ENCODE data around the gene SLC27A2. TPM values are rescaled to one million over a fixed set of nuclear protein-coding genes. Genes with fewer than 3 reads are reported as not detected.
"Not testable (repeated sequence)": the region's sequence is repeated elsewhere in the genome, so short reads cannot be mapped to it uniquely, and the experiment has no call there.

The SLC27A2 gene
- polyA plus RNA-seq, 1 experiment: 0.11 TPM

DNA sequence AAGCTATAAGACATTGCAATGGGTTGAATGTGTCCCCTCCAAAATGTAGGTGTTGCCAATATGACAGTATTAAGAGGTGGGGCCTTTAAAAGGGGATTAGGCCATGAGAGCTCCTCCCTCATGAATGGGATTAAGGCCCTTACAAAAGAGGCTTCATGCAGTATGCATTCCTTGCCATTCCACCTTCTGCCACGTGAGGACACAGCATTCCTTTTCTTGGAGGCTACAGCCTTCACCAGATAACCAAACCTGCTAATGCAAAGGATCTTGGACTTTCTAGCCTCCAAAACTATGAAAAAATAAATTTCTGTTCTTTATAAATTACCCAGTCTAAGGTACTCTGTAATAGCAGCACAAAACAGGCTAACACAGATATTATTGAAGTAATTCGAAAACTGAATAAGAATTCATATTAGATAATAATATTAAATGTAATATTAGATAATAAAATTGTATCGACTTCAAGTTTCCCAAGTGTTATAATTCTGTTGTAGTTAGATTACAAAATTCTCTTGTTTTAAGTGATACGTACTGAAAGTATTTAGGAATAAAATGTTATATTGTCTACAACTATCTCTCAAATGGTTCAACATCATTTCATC is 33.5 kb upstream of the SLC27A2 start:
- no peak overlapping the region for H3K4me3 ChIP-seq (ENCODE audit: low read depth, low read length)
- H3K9me3 ChIP-seq (ENCODE audit: control insufficient read depth, insufficient read depth, low read length): no peaks in the 10 kb centered on the region
- ChIA-PET CTCF (interaction anchor here (0.5 to 3.5 kb wide), 18 partner anchors 8 to 913 kb away, joined by 3 to 82 read pairs (median 4); no protein-coding TSS in a partner anchor), POLR2A (interaction anchor here (1.0 kb wide), 1 partner anchor 206 kb away, joined by 3 read pairs; no protein-coding TSS in a partner anchor)
- H3K27me3 ChIP-seq (ENCODE audit: control insufficient read depth, insufficient read depth, low read length): no peaks in the 10 kb centered on the region
- DNase-seq (ENCODE audit: low read depth, low spot score): peak; percentile 37
- H3K27ac ChIP-seq (ENCODE audit: low read depth, low read length): no peak overlapping the region
- TF ChIP-seq, protein P1, sequence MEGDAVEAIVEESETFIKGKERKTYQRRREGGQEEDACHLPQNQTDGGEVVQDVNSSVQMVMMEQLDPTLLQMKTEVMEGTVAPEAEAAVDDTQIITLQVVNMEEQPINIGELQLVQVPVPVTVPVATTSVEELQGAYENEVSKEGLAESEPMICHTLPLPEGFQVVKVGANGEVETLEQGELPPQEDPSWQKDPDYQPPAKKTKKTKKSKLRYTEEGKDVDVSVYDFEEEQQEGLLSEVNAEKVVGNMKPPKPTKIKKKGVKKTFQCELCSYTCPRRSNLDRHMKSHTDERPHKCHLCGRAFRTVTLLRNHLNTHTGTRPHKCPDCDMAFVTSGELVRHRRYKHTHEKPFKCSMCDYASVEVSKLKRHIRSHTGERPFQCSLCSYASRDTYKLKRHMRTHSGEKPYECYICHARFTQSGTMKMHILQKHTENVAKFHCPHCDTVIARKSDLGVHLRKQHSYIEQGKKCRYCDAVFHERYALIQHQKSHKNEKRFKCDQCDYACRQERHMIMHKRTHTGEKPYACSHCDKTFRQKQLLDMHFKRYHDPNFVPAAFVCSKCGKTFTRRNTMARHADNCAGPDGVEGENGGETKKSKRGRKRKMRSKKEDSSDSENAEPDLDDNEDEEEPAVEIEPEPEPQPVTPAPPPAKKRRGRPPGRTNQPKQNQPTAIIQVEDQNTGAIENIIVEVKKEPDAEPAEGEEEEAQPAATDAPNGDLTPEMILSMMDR (IDR thresholded peaks at IDR 0.05; ENCODE audit: low read depth, low read length): peak; percentile 77

DNA sequence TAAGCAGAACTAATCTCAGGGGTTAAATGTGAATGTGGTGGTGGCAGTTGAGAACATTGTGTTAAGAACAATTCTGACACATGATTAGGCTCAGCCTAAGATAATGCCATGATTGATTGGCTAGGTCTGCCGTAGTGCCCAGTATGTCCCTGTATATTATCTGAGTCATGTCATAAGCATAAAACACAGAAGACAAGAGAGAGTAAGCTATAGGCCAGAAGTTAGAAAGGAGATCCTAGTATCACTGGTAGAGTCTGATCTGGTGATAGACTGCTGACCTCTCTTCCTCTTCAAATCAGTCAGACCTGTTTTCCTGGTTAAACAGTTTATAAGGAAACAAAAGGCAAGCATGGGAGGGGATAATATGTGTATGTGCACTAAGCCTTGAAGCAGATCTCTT is 32.9 kb upstream of the SLC27A2 start:
- no peaks in the 10 kb centered on the region for H3K27me3 ChIP-seq (ENCODE audit: control insufficient read depth, insufficient read depth, low read length)
- no peaks in the 10 kb centered on the region for H3K9me3 ChIP-seq (ENCODE audit: control insufficient read depth, insufficient read depth, low read length)
- no peak for DNase-seq (ENCODE audit: low read depth, low spot score)
- ChIA-PET POLR2A (no interaction called here), CTCF (interaction anchor here (0.6 to 3.5 kb wide), 7 partner anchors 22 to 914 kb away, joined by 3 to 82 read pairs (median 3); no protein-coding TSS in a partner anchor)
- H3K4me3 ChIP-seq (ENCODE audit: low read depth, low read length): no peak overlapping the region
- TF ChIP-seq, protein P1 (IDR thresholded peaks at IDR 0.05; ENCODE audit: low read depth, low read length): no peak
- no peak overlapping the region for H3K27ac ChIP-seq (ENCODE audit: low read depth, low read length)

DNA sequence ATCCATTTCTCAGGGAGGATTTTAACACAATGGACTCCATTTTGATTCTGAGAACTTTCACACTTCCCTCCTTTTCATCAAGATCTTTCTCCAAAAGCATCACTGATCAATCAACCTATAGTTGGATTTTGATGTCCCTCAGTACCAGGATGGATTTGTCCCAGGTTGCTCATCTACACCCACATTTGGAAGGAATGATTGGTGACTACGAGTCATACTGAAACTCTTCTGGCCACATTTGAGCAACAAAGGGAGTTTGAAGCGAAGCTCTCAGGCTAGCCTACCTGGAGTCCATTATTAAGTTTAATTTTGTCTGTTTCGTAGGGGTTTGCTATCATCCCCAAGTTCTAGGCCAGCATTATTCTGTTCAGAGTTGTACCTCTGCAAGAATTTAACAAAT is 31.6 kb upstream of the SLC27A2 start:
- ChIA-PET POLR2A (no interaction called here), CTCF (interaction anchor here (1.8 to 3.5 kb wide), 2 partner anchors 9 to 164 kb away, joined by 7 to 82 read pairs; no protein-coding TSS in a partner anchor)
- no peaks in the 10 kb centered on the region for H3K9me3 ChIP-seq (ENCODE audit: control insufficient read depth, insufficient read depth, low read length)
- H3K27me3 ChIP-seq (ENCODE audit: control insufficient read depth, insufficient read depth, low read length): no peaks in the 10 kb centered on the region
- H3K27ac ChIP-seq (ENCODE audit: low read depth, low read length): no peak overlapping the region
- H3K4me3 ChIP-seq (ENCODE audit: low read depth, low read length): no peak overlapping the region
- DNase-seq (ENCODE audit: low read depth, low spot score): no peak
- TF ChIP-seq, protein P1 (IDR thresholded peaks at IDR 0.05; ENCODE audit: low read depth, low read length): no peak

DNA sequence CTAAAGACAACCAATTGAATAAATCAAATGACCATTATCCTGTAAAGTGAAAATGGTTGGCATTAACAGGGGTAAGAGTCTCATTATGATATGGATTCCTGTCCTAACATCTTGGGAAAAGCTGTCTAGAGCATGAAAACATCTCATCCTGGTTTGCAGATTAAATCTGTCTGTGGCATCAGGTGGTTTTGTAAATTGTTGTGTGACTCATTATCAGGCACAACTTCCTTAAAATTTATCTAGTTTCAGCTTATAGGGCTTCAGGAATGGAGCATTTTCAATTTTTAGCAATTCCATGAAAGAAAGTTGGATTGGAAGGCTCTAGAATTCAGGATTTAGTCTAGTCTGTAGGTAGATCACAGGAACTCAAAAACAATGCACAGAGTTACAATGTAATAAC is 31.1 kb upstream of the SLC27A2 start:
- CTCF ChIA-PET: interaction anchor here (0.7 to 2.1 kb wide), 3 partner anchors 9 to 1601 kb away, joined by 5 to 26 read pairs (median 7); no protein-coding TSS in a partner anchor
- Histone ChIP-seq H3K4me3 (ENCODE audit: low read depth, low read length) (no peak overlapping the region), H3K27ac (ENCODE audit: low read depth, low read length) (no peak overlapping the region), H3K27me3 (ENCODE audit: control insufficient read depth, insufficient read depth, low read length) (no peaks in the 10 kb centered on the region), H3K9me3 (ENCODE audit: control insufficient read depth, insufficient read depth, low read length) (no peaks in the 10 kb centered on the region)
- no peak for DNase-seq (ENCODE audit: low read depth, low spot score)
- POLR2A ChIA-PET: no interaction called here
- TF ChIP-seq, protein P1 (IDR thresholded peaks at IDR 0.05; ENCODE audit: low read depth, low read length): no peak

DNA sequence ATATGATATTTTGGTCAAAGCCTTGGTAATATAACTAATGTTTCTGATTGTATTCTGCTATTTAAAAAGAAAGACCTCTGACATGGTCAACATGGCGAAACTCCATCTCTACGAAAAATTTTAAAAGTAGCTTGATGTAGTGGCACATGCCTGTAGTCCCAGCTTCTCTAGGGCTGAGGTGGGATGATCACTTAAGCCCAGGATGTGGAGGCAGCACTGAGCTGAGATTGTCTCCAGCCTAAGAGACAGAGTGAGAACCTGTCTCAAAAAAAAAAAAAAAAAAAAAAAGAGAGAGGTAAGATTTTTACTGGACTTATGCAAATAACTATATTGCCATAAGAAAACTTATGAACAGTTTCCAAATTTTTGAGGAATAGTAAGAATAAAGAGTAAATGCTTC is 30.5 kb upstream of the SLC27A2 start:
- no peak overlapping the region for H3K4me3 ChIP-seq (ENCODE audit: low read depth, low read length)
- POLR2A ChIA-PET: no interaction called here
- H3K27me3 ChIP-seq (ENCODE audit: control insufficient read depth, insufficient read depth, low read length): no peaks in the 10 kb centered on the region
- TF ChIP-seq, protein P1 (IDR thresholded peaks at IDR 0.05; ENCODE audit: low read depth, low read length): no peak
- H3K27ac ChIP-seq (ENCODE audit: low read depth, low read length): no peak overlapping the region
- H3K9me3 ChIP-seq (ENCODE audit: control insufficient read depth, insufficient read depth, low read length): no peaks in the 10 kb centered on the region
- DNase-seq (ENCODE audit: low read depth, low spot score): no peak
- CTCF ChIA-PET: interaction anchor here (0.6 to 2.1 kb wide), 5 partner anchors 10 to 1602 kb away, joined by 3 to 26 read pairs (median 5); no protein-coding TSS in a partner anchor

DNA sequence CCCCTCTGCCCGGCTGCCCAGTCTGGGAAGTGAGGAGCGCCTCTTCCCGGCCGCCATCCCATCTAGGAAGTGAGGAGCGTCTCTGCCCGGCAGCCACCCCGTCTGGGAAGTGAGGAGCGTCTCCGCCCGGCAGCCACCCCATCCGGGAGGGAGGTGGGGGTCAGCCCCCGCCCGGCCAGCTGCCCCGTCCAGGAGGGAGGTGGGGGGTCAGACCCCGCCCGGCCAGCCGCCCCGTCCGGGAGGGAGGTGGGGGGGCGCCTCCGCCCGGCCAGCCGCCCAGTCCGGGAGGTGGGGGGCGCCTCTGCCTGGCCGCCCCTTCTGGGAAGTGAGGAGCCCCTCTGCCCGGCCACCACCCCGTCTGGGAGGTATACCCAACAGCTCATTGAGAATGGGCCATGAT is 23.8 kb upstream of the SLC27A2 start:
- DNase-seq (ENCODE audit: low read depth, low spot score); CTCF ChIA-PET; H3K9me3 ChIP-seq (ENCODE audit: control insufficient read depth, insufficient read depth, low read length); POLR2A ChIA-PET; H3K27ac ChIP-seq (ENCODE audit: low read depth, low read length); H3K27me3 ChIP-seq (ENCODE audit: control insufficient read depth, insufficient read depth, low read length); H3K4me3 ChIP-seq (ENCODE audit: low read depth, low read length): not testable (repeated sequence)

All from AG04450 (cell line).